ENCODE results near the gene THBS2. TPM values are rescaled to one million over a fixed set of nuclear protein-coding genes. Genes with fewer than 3 reads are reported as not detected.
A peak's percentile ranks its signal among the peaks of the same experiment; 100 is the strongest.
"Not testable (repeated sequence)": the region's sequence is repeated elsewhere in the genome, so short reads cannot be mapped to it uniquely, and the experiment has no call there.

The THBS2 gene
- total RNA-seq, 1 donor from 2014 or later, result 86.4 TPM

- no peak for TF ChIP-seq CTCF (IDR thresholded peaks at IDR 0.05)
- no peak for TF ChIP-seq POLR2AphosphoS5 (IDR thresholded peaks at IDR 0.05; ENCODE audit: insufficient read depth in 1 of 2, low read depth in 1 of 2)
- no peak for TF ChIP-seq POLR2A (IDR thresholded peaks at IDR 0.05)
- intact Hi-C loops (cut with DNase I), result no loop called here
- Histone ChIP-seq H3K27ac (no peak overlapping the region), H3K4me1 (peaks cover 6% of the 10 kb centered on the region), H3K4me3 (no peak overlapping the region), H3K27me3 (no peaks in the 10 kb centered on the region), H3K9me3 (no peaks in the 10 kb centered on the region), H3K36me3 (no peaks in the 10 kb centered on the region)
- DNase-seq (ENCODE audit: extremely low spot score in 2 of 2), result peak; percentile 47 to 61
Observed at GRCh38 chr6:169185011-169185521, 68.6 kb downstream of the THBS2 start.

GRCh38 chr6:169184419-169184818 lies 69.2 kb downstream of the THBS2 start:
- TF ChIP-seq CTCF (IDR thresholded peaks at IDR 0.05), result no peak
- no peak for TF ChIP-seq POLR2A (IDR thresholded peaks at IDR 0.05)
- no peak for TF ChIP-seq POLR2AphosphoS5 (IDR thresholded peaks at IDR 0.05; ENCODE audit: insufficient read depth in 1 of 2, low read depth in 1 of 2)
- peak in 1 of 2 donors; percentile 40 for DNase-seq (ENCODE audit: extremely low spot score in 2 of 2)
- intact Hi-C loops (cut with DNase I), result no loop called here
- Histone ChIP-seq H3K4me1 (peaks cover 5% of the 10 kb centered on the region), H3K36me3 (no peaks in the 10 kb centered on the region), H3K9me3 (no peaks in the 10 kb centered on the region), H3K27me3 (no peaks in the 10 kb centered on the region), H3K27ac (no peak overlapping the region), H3K4me3 (no peak overlapping the region)

- Histone ChIP-seq H3K9me3 (no peaks in the 10 kb centered on the region), H3K27me3 (no peaks in the 10 kb centered on the region), H3K4me1 (no peaks in the 10 kb centered on the region), H3K27ac (no peak overlapping the region), H3K36me3 (no peaks in the 10 kb centered on the region), H3K4me3 (no peak overlapping the region)
- peak; percentile 49 to 64 for DNase-seq (ENCODE audit: extremely low spot score in 2 of 2)
- intact Hi-C loops (cut with DNase I), result no loop called here
- no peak for TF ChIP-seq POLR2AphosphoS5 (IDR thresholded peaks at IDR 0.05; ENCODE audit: insufficient read depth in 1 of 2, low read depth in 1 of 2)
- no peak for TF ChIP-seq CTCF (IDR thresholded peaks at IDR 0.05)
- TF ChIP-seq POLR2A (IDR thresholded peaks at IDR 0.05), result no peak
Observed at GRCh38 chr6:169183233-169183632, 70.4 kb downstream of the THBS2 start.

GRCh38 chr6:169179831-169180230 lies 73.8 kb downstream of the THBS2 start:
- H3K4me1 ChIP-seq; H3K9me3 ChIP-seq; H3K27me3 ChIP-seq; DNase-seq (ENCODE audit: extremely low spot score in 2 of 2); H3K36me3 ChIP-seq; H3K27ac ChIP-seq; H3K4me3 ChIP-seq; intact Hi-C loops (cut with DNase I): not testable (repeated sequence)

- peak overlapping the region; percentile 40 for H3K27ac ChIP-seq
- no peaks in the 10 kb centered on the region for H3K36me3 ChIP-seq
- H3K4me1 ChIP-seq, result no peaks in the 10 kb centered on the region
- no peak overlapping the region for H3K4me3 ChIP-seq
- H3K27me3 ChIP-seq, result no peaks in the 10 kb centered on the region
- intact Hi-C loops (cut with DNase I), result no loop called here
- DNase-seq (ENCODE audit: extremely low spot score in 2 of 2), result no peak
- H3K9me3 ChIP-seq, result no peaks in the 10 kb centered on the region
- TF ChIP-seq POLR2AphosphoS5 (IDR thresholded peaks at IDR 0.05; ENCODE audit: insufficient read depth in 1 of 2, low read depth in 1 of 2) (no peak), CTCF (IDR thresholded peaks at IDR 0.05) (no peak), POLR2A (IDR thresholded peaks at IDR 0.05) (no peak)
Observed at GRCh38 chr6:169177516-169178166, 76.0 kb downstream of the THBS2 start.

Data from vagina (tissue), 2 donors.